Tibial artery (tissue), 4 donors: ENCODE data around the gene CDK6.

Experiments
- DNase-seq, 2 donors: peaks; one replicate each; pipeline ENCODE4 v3.0.0-alpha.2; 2019
- H3K27ac ChIP-seq, 2 donors: fragments of 200-600 bp; sonication (generic) in 1 of 2; 1 replicate in 1 of 2; 2 replicates in 1 of 2; pipeline ENCODE4 v1.5.1; 2018 to 2019; ENCODE audit warnings: mild to moderate bottlenecking in 1 of 2
- H3K27me3 ChIP-seq, 2 donors: fragments of 200-600 bp; sonication (generic) in 1 of 2; one replicate each; pipeline versions ENCODE4 v1.5.1 to v1.6.0; 2016 to 2019
- H3K36me3 ChIP-seq, 3 donors: fragments of 200-600 bp; sonication (generic) in 2 of 3; one replicate each; pipeline ENCODE4 v1.5.1; 2016 to 2019; ENCODE audit warnings: mild to moderate bottlenecking in 2 of 3
- H3K4me1 ChIP-seq, 4 donors: fragments of 200-600 bp; sonication (generic) in 2 of 4; 1 replicate in 3 of 4; 2 replicates in 1 of 4; pipeline ENCODE4 v1.5.1; 2016 to 2019
- H3K4me3 ChIP-seq, 2 donors: fragments of 200-600 bp; sonication (generic) in 1 of 2; 1 replicate in 1 of 2; 2 replicates in 1 of 2; pipeline ENCODE4 v1.5.1; 2018 to 2019; ENCODE audit warnings: mild to moderate bottlenecking in 2 of 2
- H3K9me3 ChIP-seq, 3 donors: fragments of 200-600 bp; sonication (generic) in 1 of 3; one replicate each; pipeline ENCODE4 v1.5.1; 2016 to 2019
- CTCF ChIP-seq, 2 experiments: fragments of 200-600 bp in 1 of 2; fragments of 450-650 bp in 1 of 2; IDR thresholded peaks; one replicate each; pipeline ENCODE4 v1.5.1; 2017 to 2019; ENCODE audit warnings: antibody characterized with exemption in 2 of 2, mild to moderate bottlenecking in 1 of 2, moderate library complexity in 1 of 2
- intact Hi-C: fragments of 100-400 bp; cut with DNase I; formaldehyde crosslinking; loops from one replicate; pipeline ENCODE4 v1.15.0; 2023; ENCODE audit warnings: low total_unique reads

Gene CDK6

DNA sequence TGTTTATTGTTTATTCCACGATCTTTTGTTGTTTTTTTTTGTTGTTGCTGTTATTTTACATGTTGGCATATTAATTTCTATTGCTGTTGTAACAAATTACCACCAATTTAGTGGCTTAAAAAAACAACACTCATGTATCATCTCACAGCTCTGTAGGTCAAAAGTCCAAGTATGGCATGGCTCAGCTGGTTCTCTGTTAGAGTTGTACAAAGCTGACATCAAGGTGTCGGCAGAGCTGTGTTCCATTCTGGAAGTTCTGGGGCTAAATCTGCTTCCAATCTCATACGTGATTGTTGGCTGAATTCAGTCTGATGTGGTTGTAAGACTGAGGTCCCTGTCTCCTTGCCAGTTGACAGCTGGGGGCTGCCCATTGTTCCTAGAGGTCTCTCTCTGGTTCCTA lies 186.0 kb downstream of the CDK6 start:
- no peak overlapping the region for H3K4me3 ChIP-seq
- DNase-seq, result no peak
- intact Hi-C loops, result no loop called here
- H3K27ac ChIP-seq, result no peak overlapping the region
- no peaks in the 10 kb centered on the region for H3K27me3 ChIP-seq
- peaks cover 0 to 12% (median under 1%) of the 10 kb centered on the region in 4 donors for H3K4me1 ChIP-seq
- no peaks in the 10 kb centered on the region for H3K36me3 ChIP-seq
- TF ChIP-seq CTCF (IDR thresholded peaks at IDR 0.05), result no peak
- no peaks in the 10 kb centered on the region for H3K9me3 ChIP-seq

DNA sequence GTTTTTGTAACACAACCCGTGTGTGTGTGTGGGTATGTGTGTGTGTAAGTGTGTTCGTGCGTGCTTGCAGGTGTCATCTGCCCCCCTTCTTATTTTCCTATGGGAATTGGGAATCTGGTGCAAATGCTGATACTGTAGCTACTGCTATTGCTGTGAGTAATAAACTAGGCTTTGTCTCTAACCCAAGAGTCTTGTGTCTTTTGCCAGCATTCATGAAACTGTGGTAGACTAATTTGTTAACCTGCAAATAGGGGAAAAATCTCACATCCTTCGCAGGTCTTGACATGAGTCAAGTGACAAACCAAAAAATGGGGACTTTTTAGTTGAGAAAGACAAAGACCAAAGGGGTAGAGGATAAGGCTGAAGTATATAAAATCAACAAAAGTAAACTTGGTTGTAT lies 188.3 kb downstream of the CDK6 start:
- H3K9me3 ChIP-seq, result no peaks in the 10 kb centered on the region
- H3K4me3 ChIP-seq, result no peak overlapping the region
- H3K27ac ChIP-seq, result no peak overlapping the region
- no peak for DNase-seq
- no peaks in the 10 kb centered on the region for H3K36me3 ChIP-seq
- no peak for TF ChIP-seq CTCF (IDR thresholded peaks at IDR 0.05)
- H3K27me3 ChIP-seq, result no peaks in the 10 kb centered on the region
- intact Hi-C loops, result no loop called here
- peaks cover 0 to 28% (median 14%) of the 10 kb centered on the region in 4 donors for H3K4me1 ChIP-seq

DNA sequence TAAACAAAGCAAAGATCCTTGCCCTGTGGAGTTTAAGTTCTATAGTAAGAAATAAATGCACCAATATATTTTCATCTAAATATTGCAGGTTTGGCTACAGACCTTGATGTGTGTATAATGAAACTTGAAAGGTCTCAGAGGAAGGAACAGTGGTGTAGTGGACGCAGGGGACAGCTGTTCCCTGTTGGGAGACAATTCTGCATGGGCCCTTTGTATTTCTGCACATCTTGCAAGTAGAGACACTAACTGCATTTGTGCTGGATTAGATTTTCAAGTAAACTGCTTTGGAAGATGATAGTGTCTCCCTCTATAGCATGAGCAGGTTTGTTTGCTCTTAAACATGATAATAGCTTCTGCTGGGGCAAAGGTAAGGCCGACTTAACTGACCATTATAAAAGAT lies 188.7 kb downstream of the CDK6 start:
- H3K4me1 ChIP-seq, result peaks cover 0 to 28% (median 14%) of the 10 kb centered on the region in 4 donors
- TF ChIP-seq CTCF (IDR thresholded peaks at IDR 0.05), result no peak
- H3K36me3 ChIP-seq, result no peaks in the 10 kb centered on the region
- no peaks in the 10 kb centered on the region for H3K27me3 ChIP-seq
- no peak for DNase-seq
- intact Hi-C loops, result no loop called here
- H3K4me3 ChIP-seq, result no peak overlapping the region
- H3K27ac ChIP-seq, result no peak overlapping the region
- H3K9me3 ChIP-seq, result no peaks in the 10 kb centered on the region

GRCh38 chr7:92647011-92647625 lies 189.3 kb downstream of the CDK6 start:
- no peak for TF ChIP-seq CTCF (IDR thresholded peaks at IDR 0.05)
- Histone ChIP-seq H3K27ac (no peak overlapping the region), H3K36me3 (no peaks in the 10 kb centered on the region), H3K27me3 (no peaks in the 10 kb centered on the region), H3K9me3 (no peaks in the 10 kb centered on the region), H3K4me1 (peaks cover 0 to 29% (median 14%) of the 10 kb centered on the region in 4 donors), H3K4me3 (no peak overlapping the region)
- intact Hi-C loops, result no loop called here
- no peak for DNase-seq

DNA sequence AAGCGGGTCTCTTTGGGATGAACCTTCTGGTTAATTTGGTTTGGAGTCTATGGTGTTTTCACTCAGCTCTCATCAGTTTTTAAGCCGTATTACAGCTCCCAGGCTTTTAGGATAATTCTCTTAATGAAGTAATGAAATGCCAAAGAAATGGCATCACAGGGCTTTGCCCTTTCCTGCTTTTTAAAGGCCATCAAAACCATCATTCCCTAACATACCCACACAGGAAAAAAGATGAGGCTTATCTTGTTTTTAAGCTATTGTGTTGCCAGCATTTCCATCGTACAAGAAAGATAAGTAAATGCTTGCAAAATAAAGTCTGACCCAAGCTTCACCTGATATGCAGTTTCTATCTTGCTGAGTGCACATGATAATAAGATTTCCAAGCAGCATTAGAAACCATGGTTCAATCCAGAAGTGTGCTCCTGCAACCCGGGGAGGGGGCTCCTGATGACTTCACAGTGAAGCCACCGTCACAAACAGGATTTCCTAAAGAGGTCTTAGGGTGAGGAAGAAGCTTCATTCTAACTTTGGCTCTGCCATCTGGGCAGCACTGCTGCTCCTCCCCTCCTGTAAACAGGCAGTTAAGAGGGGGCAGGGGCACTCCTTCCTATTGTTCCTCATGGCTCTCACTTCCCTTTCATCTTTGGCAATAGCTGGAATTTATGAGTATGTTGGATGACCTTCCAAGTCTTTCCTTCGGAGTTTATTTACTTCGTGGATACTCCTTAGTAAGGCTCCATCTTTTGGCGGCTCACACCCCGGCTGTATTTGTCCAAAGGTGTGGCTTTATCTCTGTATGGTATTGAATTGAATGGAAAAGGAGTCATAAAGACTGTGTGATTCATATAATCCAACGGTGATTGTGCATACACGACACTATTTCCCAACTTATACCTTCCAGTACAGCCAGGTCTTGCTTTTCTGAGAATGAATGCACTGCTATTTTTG lies 191.0 kb downstream of the CDK6 start:
- peak in 1 of 2 donors; percentile 21 for DNase-seq
- H3K4me3 ChIP-seq, result no peak overlapping the region
- intact Hi-C loops, result no loop called here
- H3K9me3 ChIP-seq, result no peaks in the 10 kb centered on the region
- no peaks in the 10 kb centered on the region for H3K36me3 ChIP-seq
- no peak for TF ChIP-seq CTCF (IDR thresholded peaks at IDR 0.05)
- H3K27ac ChIP-seq, result no peak overlapping the region
- peaks cover 0 to 35% (median 14%) of the 10 kb centered on the region in 4 donors for H3K4me1 ChIP-seq
- no peaks in the 10 kb centered on the region for H3K27me3 ChIP-seq
